Posterior vena cava (tissue), 2 donors: ENCODE data around the gene SRBD1. TPM values are rescaled to one million over a fixed set of nuclear protein-coding genes. Genes with fewer than 3 reads are reported as not detected.

ENCODE experiments used
- DNase-seq: peaks from one replicate; pipeline ENCODE4 v3.0.0-alpha.2; 2020; ENCODE audit warnings: low spot score
- intact Hi-C, 2 donors: fragments of 100-400 bp; cut with DNase I; formaldehyde crosslinking; loops; one replicate each; pipeline versions ENCODE4 v1.14.1 to v1.14.2; 2022 to 2023
- total RNA-seq, 2 donors: library from RNA; stranded (reverse); fragmentation: NEBNext Ultra II Directional; extraction: Animal tissue kit (Norgen Biotek cat#: 25700); gene quantifications; one replicate each; pipeline ENCODE4 v1.2.1, GENCODE V29; 2021
- donor health status: DM: yes; HTN: yes; CAD: no.
- donor health status: DM: yes; HTN: yes; CAD: no.

SRBD1 gene
- total RNA-seq, 2 donors from 2014 or later, result 13.7 to 19.0 TPM

GRCh38 chr2:45505138-45505537 lies 105.9 kb downstream of the SRBD1 start:
- intact Hi-C loops, result no loop called here
- no peak for DNase-seq

DNA sequence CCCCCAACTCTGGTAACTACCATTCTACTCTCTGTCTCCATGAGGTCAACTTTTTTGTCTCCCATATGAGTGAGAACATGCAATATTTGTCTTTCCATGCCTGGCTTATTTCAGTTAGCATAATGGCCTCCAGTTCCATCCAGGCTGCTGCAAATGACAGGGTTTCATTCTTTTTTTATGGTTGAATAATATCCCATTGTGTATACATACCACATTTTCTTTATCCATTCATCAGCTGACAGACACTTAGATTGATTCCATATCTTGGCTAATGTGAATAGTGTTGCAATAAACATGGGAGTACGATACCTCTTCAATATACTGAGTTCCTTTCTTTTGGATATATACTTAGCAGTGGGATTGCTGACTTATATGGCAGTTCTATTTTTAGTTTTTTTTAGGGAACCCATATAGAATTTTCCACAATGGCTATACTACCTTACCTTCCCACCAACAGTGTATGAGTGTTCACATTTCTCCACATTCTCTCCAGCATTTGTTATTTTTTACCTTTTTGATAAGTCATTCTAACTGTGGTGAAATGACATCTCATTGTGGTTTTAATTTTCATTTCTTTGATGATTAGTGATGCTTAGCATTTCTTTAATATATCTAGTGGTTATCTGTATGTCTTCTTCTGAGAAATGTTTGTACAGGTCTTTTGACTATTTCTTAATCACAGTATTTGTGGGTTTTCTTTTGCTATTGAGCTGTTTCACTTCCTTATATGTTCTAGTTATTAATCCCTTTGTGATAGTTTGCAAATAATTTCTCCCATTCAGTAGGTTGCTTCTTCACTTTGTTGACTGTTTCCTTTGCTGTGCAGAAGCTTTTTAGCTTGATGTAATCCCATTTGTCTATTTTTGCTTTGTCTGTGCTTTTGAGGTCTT lies 112.2 kb downstream of the SRBD1 start:
- intact Hi-C loops, result loop anchor here (1.0 to 5.0 kb wide), 2 partner anchors 489 to 517 kb away; no protein-coding TSS in a partner anchor
- DNase-seq, result no peak

- intact Hi-C loops, result loop anchor here in 1 of 2 donors (5.0 kb wide), 1 partner anchor 515 kb away; no protein-coding TSS in a partner anchor
These were observed 113.7 kb downstream of the SRBD1 start for GRCh38 chr2:45497355-45497754.

GRCh38 chr2:45496869-45497268 lies 114.2 kb downstream of the SRBD1 start:
- DNase-seq, result no peak
- intact Hi-C loops, result loop anchor here in 1 of 2 donors (5.0 kb wide), 1 partner anchor 515 kb away; no protein-coding TSS in a partner anchor

More at GRCh38 chr2:45497355-45497754, 113.7 kb downstream of the SRBD1 start:
- no peak for DNase-seq

GRCh38 chr2:45494978-45495293 lies 116.1 kb downstream of the SRBD1 start:
- no peak for DNase-seq

DNA sequence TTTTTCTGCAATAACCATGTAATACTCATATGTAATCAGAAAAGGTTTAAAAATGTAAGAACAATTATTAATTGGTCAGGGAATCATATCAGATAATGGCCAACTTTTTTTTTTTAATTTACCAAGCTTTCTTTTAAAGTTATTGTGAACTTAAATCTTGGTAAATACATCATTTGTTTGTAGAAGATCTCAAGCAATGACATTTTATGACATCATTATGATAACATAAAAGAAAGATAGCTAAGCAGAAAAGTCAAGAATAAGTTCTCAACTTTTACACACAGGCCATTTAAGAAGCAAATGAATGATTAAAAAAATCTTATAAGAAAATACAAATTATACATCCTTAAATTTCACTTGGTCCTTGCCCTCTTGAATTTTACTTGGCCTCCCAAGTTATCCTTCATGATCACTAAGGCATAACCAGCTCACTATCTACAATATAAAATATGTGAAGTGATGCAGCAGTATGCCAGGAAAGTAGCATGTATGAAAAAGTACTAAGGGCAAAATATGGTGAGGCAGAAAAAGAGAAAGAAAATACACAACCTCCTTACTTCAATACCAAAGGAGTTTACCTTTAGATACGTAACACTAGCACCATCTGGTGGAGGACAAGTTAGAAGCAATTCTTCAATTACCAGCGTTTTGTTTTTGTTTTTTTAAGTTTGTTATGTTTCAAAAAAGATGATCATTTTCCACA lies 116.6 kb downstream of the SRBD1 start:
- DNase-seq, result no peak
- intact Hi-C loops, result loop anchor here in 1 of 2 donors (5.0 kb wide), 1 partner anchor 512 kb away; no protein-coding TSS in a partner anchor

More at GRCh38 chr2:45494978-45495293, 116.1 kb downstream of the SRBD1 start:
- intact Hi-C loops, result loop anchor here (5.0 kb wide), 1 partner anchor 513 kb away; no protein-coding TSS in a partner anchor

DNA sequence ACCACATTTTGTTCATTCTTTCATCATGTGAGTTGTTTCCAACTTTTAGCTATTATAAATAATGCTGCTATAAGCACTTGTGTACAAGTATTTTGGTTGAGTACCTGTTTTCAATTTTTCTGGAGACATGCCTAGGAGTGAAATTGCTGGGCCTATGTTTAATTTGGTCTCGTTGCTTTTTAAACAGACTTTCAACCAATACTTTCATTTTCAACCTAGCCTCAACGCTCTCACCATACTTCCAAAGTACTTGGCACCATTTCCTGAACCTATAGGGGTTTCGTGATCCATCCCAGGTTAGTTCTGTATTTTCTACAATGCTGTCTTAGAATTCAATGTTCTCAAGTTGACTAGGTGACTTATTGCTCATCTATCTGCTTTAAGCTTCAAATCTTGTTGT lies 126.1 kb downstream of the SRBD1 start:
- DNase-seq, result no peak
- intact Hi-C loops, result no loop called here

- intact Hi-C loops, result no loop called here
These were observed 127.1 kb downstream of the SRBD1 start for GRCh38 chr2:45483997-45484396.

GRCh38 chr2:45477546-45477945 lies 133.5 kb downstream of the SRBD1 start:
- intact Hi-C loops, result no loop called here
- no peak for DNase-seq

More at GRCh38 chr2:45483997-45484396, 127.1 kb downstream of the SRBD1 start:
- no peak for DNase-seq

GRCh38 chr2:45470531-45470930 lies 140.5 kb downstream of the SRBD1 start:
- intact Hi-C loops, result no loop called here
- DNase-seq, result no peak

- intact Hi-C loops, result no loop called here
- no peak for DNase-seq
These were observed 141.6 kb downstream of the SRBD1 start for GRCh38 chr2:45469314-45470099.

DNA sequence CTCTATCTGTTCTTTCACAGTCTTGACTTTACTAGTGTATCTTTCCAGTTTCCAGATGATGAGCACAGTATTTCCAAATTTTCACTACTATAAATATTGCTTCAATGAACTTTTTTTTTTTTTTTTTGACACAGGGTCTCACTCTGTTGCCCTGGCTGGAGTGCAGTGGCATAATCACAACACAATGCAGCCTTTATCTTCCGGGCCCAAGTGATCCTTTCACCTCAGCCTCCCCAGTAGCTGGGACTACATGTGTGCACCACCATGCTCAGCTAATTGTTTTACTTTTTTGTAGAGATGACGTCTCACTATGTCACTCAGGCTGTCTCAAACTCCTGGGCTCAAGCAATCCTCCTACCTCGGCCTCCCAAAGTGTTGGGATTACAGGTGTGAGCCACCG lies 142.8 kb downstream of the SRBD1 start:
- DNase-seq, result no peak
- intact Hi-C loops, result no loop called here

- DNase-seq, result no peak
- intact Hi-C loops, result no loop called here
These were observed 145.0 kb downstream of the SRBD1 start for GRCh38 chr2:45466053-45466452.

GRCh38 chr2:45460825-45461224 lies 150.2 kb downstream of the SRBD1 start:
- no peak for DNase-seq
- intact Hi-C loops, result no loop called here

DNA sequence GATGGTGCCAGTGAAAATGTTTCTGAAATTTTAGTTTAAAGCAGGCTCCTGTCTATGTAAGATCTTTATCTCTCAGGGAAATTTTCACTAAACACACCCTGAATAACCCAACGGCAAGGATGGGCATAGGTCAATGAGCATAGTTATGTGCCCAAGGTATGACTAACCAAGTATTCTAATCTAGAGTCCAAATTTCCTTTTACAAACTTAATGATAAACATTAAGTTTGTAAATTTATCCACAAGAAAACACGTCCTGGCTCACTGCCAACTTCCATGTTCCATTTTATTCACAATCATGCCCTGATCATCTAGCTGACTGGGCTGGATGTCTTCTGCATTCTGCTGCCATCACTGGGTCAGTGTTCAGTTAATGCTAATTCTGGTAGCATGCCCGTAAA lies 151.2 kb downstream of the SRBD1 start:
- intact Hi-C loops, result no loop called here
- no peak for DNase-seq

DNA sequence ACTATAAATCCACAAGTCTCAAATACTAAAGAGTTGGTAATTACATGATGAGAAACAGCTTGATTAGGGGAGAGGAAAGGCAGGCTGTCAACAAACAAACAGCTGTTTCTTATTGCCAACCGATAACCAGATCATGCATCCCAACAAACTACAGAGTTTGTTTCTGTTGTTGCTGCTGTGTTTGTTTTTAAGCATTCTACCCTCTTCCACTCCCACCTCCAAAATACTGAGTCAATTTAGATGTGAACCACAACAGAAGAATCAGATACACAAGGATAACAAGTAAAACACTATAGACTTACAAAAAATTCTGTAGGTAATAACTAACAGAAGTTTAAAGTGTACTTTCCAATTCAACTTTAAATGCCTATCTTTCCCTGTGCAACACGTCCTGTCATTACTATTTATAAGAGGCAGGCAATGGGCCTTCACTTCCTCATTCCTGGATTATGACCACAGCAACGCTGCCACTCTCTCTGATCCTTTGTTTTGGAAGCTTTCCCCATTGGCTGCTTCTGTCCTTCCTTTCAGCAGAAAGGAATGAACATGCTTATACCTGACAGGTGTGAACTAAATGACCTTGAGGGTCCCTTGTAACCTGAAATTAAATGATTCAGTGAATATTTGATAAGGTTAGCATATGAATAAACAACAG lies 152.0 kb downstream of the SRBD1 start:
- intact Hi-C loops, result no loop called here
- DNase-seq, result no peak

- no peak for DNase-seq
- intact Hi-C loops, result no loop called here
These were observed 153.7 kb downstream of the SRBD1 start for GRCh38 chr2:45457211-45457945.

DNA sequence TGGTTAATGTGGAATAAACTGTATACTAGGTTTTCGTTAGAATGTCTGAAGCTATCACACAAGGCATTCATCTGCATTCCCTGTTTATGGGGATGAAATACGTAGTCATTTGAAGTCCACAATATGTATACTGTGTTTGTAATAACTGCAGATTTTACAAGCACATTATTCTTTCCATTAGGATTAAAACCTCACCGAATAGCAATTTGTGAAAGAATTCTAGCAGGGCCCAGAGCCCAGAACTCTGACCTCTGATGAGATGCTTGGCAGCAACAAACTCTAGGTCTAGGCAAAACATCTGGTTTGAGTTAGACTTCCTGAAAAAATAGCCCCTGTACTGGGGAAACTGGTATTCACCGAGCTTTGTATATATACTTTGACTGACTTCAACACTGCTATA lies 158.2 kb downstream of the SRBD1 start:
- no peak for DNase-seq
- intact Hi-C loops, result no loop called here
